WTC11 (cell line): ENCODE results near the gene POLR2M.

Source experiments
- CTCF ChIP-seq: fragments of 200-600 bp; IDR thresholded peaks from 2 replicates; pipeline ENCODE4 v1.8.0; 2022; ENCODE audit warnings: antibody characterized with exemption
- FOXK1 ChIP-seq: sonication (generic); formaldehyde crosslinking; IDR thresholded peaks from 2 replicates; pipeline ENCODE4 v1.8.0; 2022; ENCODE audit warnings: mild to moderate bottlenecking, moderate library complexity, missing genetic modification reagents

DNA sequence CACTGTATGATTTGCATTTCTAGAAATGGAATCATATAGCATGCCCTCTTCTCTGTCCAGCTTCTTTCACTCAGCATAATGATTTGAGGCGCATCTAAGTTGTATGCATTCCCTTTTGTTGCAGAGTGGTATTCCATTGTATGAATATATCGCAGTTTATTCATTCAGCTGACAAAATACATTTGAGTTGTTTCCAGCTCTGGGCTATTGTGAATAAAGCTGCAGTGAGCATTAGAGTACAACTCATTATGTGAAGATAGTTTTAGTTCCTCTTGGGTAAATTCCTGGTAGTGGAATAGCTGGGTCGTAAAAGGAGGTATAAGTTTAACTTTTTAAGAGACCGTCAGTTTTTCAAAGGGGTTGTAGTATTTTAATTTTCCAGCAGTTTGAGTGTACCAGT, 38.5 kb upstream of the POLR2M start:
- TF ChIP-seq CTCF (no peak), FOXK1 (no peak)
